Hepatocyte (in vitro differentiated cells): ENCODE measurements around the gene ACOT8.

Source experiments
- CTCF ChIP-seq: fragments of 200-600 bp; sonication (generic); IDR thresholded peaks from 2 replicates; pipeline ENCODE4 v1.5.1; 2016; ENCODE audit warnings: antibody characterized with exemption, mild to moderate bottlenecking; ENCODE audit not compliant: poor library complexity
- EZH2 ChIP-seq: fragments of 200-600 bp; sonication (generic); IDR thresholded peaks from 2 replicates; pipeline ENCODE4 v1.6.1; 2016; ENCODE audit warnings: antibody characterized with exemption, mild to moderate bottlenecking, borderline replicate concordance
- EZH2phosphoT487 ChIP-seq: fragments of 200-600 bp; sonication (generic); IDR thresholded peaks from one replicate; pipeline ENCODE4 v1.6.1; 2018; ENCODE audit warnings: antibody characterized with exemption, mild to moderate bottlenecking, low read depth, moderate library complexity; ENCODE audit not compliant: unreplicated experiment, severe bottlenecking

- TF ChIP-seq CTCF = no peak
- no peak for TF ChIP-seq EZH2
- TF ChIP-seq EZH2phosphoT487 = no peak
Observed at GRCh38 chr20:45905505-45906079, 48.4 kb upstream of the ACOT8 start.
